SK-N-SH (cell line): ENCODE data around the gene PSME1. TPM values are rescaled to one million over a fixed set of nuclear protein-coding genes. Genes with fewer than 3 reads are reported as not detected.

ENCODE experiments used
- CTCF ChIA-PET: fragments of 300-600, 350-600 bp; formaldehyde crosslinking; extraction: SDS; loops from one replicate; lab custom pipeline; 2021; lab: Yijun Ruan, JAX
- POLR2A ChIA-PET: fragments of 350-600 bp; sonication (Branson Sonifier 250); formaldehyde crosslinking; extraction: SDS; loops from one replicate; lab custom pipeline; 2020; ENCODE audit warnings: antibody characterized with exemption, inconsistent platforms; lab: Yijun Ruan, JAX
- DNase-seq: peaks from one replicate; pipeline ENCODE4 v3.0.0; 2012
- H2AFZ ChIP-seq: fragments of 200-600 bp; sonication (generic); 2 replicates; pipeline ENCODE4 v1.8.1; 2016; ENCODE audit warnings: antibody characterized with exemption, mild to moderate bottlenecking, low read depth
- H3F3A ChIP-seq: fragments of 200-600 bp; sonication (generic); replicated peaks from 2 replicates; pipeline ENCODE3; 2016; ENCODE audit warnings: antibody characterized with exemption, mild to moderate bottlenecking; ENCODE audit not compliant: insufficient read depth
- H3K27ac ChIP-seq, 2 experiments: fragments of 200-500 bp in 1 of 2; fragments of 200-600 bp in 1 of 2; sonication (Bioruptor generic) in 1 of 2; sonication (generic), shearing (Covaris generic) in 1 of 2; 2 replicates each; pipeline versions ENCODE4 v1.5.1 to v1.6.1; 2014 to 2016; ENCODE audit warnings: low read depth in 2 of 2, inconsistent platforms in 1 of 2, low read length in 1 of 2, mild to moderate bottlenecking in 1 of 2, mixed read lengths in 1 of 2
- H3K27me3 ChIP-seq: fragments of 200-600 bp; sonication (generic), shearing (Covaris generic); 2 replicates; pipeline ENCODE4 v1.6.1; 2016; ENCODE audit warnings: mixed run types; ENCODE audit not compliant: insufficient read depth
- H3K36me3 ChIP-seq, 2 experiments: fragments of 200-500 bp in 1 of 2; fragments of 200-600 bp in 1 of 2; sonication (Bioruptor generic) in 1 of 2; sonication (generic) in 1 of 2; replicated peaks in 1 of 2; 2 replicates each; pipeline versions ENCODE3 to v1.5.1; 2014 to 2016; ENCODE audit warnings: low read length in 1 of 2, mild to moderate bottlenecking in 1 of 2; ENCODE audit not compliant: insufficient read depth in 2 of 2, control insufficient read depth in 1 of 2
- H3K4me1 ChIP-seq, 2 experiments: fragments of 200-500 bp in 1 of 2; fragments of 200-600 bp in 1 of 2; sonication (Bioruptor generic) in 1 of 2; sonication (generic), shearing (Covaris generic) in 1 of 2; 2 replicates each; pipeline versions ENCODE4 v1.5.1 to v1.6.1; 2014 to 2016; ENCODE audit warnings: low read depth in 1 of 2, low read length in 1 of 2, mixed run types in 1 of 2; ENCODE audit not compliant: insufficient read depth in 2 of 2, control insufficient read depth in 1 of 2
- H3K4me2 ChIP-seq: fragments of 200-600 bp; sonication (generic), shearing (Covaris generic); 2 replicates; pipeline ENCODE4 v1.6.1; 2017; ENCODE audit warnings: mixed run types
- H3K4me3 ChIP-seq, 2 experiments: fragments of 200-500 bp in 1 of 2; fragments of 200-600 bp in 1 of 2; sonication (Bioruptor generic) in 1 of 2; sonication (generic), shearing (Covaris generic) in 1 of 2; 2 replicates each; pipeline versions ENCODE4 v1.5.1 to v1.8.1; 2014 to 2016; ENCODE audit warnings: low read depth in 2 of 2, inconsistent platforms in 1 of 2, low read length in 1 of 2, mild to moderate bottlenecking in 1 of 2, mixed read lengths in 1 of 2, moderate library complexity in 1 of 2
- H3K79me2 ChIP-seq: fragments of 200-600 bp; sonication (generic); 2 replicates; pipeline ENCODE4 v1.8.1; 2017; ENCODE audit warnings: mild to moderate bottlenecking; ENCODE audit not compliant: insufficient read depth
- H3K9ac ChIP-seq: fragments of 200-600 bp; sonication (generic); 2 replicates; pipeline ENCODE4 v1.6.1; 2017; ENCODE audit warnings: mixed run types
- H3K9me2 ChIP-seq: fragments of 200-600 bp; sonication (generic); 2 replicates; pipeline ENCODE4 v1.6.1; 2017; ENCODE audit warnings: mixed run types
- H3K9me3 ChIP-seq: fragments of 200-600 bp; sonication (generic); 2 replicates; pipeline ENCODE4 v1.6.1; 2017; ENCODE audit warnings: mixed run types, mild to moderate bottlenecking, moderate library complexity
- H4K20me1 ChIP-seq: fragments of 200-600 bp; sonication (generic); 2 replicates; pipeline ENCODE4 v1.6.1; 2017; ENCODE audit warnings: mild to moderate bottlenecking, mixed run types; ENCODE audit not compliant: insufficient read depth
- EZH2phosphoT487 ChIP-seq: fragments of 200-600 bp; sonication (generic); IDR thresholded peaks from 2 replicates; pipeline ENCODE4 v1.6.1; 2017; ENCODE audit warnings: low read depth, mixed run types, mild to moderate bottlenecking, antibody characterized with exemption, moderate library complexity, borderline replicate concordance
- FOSL2 ChIP-seq: IDR thresholded peaks from 2 replicates; pipeline ENCODE4 v1.4.0; 2012; ENCODE audit warnings: low read depth, mild to moderate bottlenecking, moderate library complexity, borderline replicate concordance
- FOXJ3 ChIP-seq: sonication (generic); formaldehyde crosslinking; IDR thresholded peaks from 2 replicates; pipeline ENCODE4 v1.5.1; 2020; ENCODE audit warnings: mild to moderate bottlenecking, missing genetic modification reagents
- FOXM1 ChIP-seq: IDR thresholded peaks from 2 replicates; pipeline ENCODE4 v1.4.0; 2012; ENCODE audit warnings: low read depth, mild to moderate bottlenecking
- GATA2 ChIP-seq: sonication (generic); formaldehyde crosslinking; IDR thresholded peaks from 2 replicates; pipeline ENCODE4 v1.5.0; 2020; ENCODE audit warnings: mild to moderate bottlenecking, missing genetic modification reagents
- MEF2A ChIP-seq: IDR thresholded peaks from 2 replicates; pipeline ENCODE4 v1.4.0; 2012; ENCODE audit warnings: low read depth, borderline replicate concordance
- MXI1 ChIP-seq: IDR thresholded peaks from 2 replicates; pipeline ENCODE4 v1.6.1; 2012; ENCODE audit warnings: mild to moderate bottlenecking, low read depth, low read length, improper control_type of control experiment
- POLR2AphosphoS5 ChIP-seq: IDR thresholded peaks from 2 replicates; pipeline ENCODE4 v1.6.1; 2012; ENCODE audit warnings: low read depth, low read length
- RCOR1 ChIP-seq: fragments of 150-350 bp; IDR thresholded peaks from 2 replicates; pipeline ENCODE4 v1.6.1; 2017; ENCODE audit warnings: antibody characterized with exemption, low read length
- REST ChIP-seq: IDR thresholded peaks from 2 replicates; pipeline ENCODE4 v1.6.1; 2012; ENCODE audit warnings: mild to moderate bottlenecking, low read depth, low read length, moderate library complexity
- RFX5 ChIP-seq: IDR thresholded peaks from 2 replicates; pipeline ENCODE4 v1.6.1; 2012; ENCODE audit warnings: mild to moderate bottlenecking, improper control_type of control experiment, low read length
- SMC3 ChIP-seq: IDR thresholded peaks from 2 replicates; pipeline ENCODE4 v1.6.1; 2012; ENCODE audit warnings: low read depth, low read length, improper control_type of control experiment
- TCF12 ChIP-seq: IDR thresholded peaks from 2 replicates; pipeline ENCODE4 v1.4.0; 2012
- WGBS: methylation state at CpG from one replicate; pipeline ENCODE4 v1.1.6; 2017; ENCODE audit warnings: low lambda C conversion rate; 5-methylcytosine and 5-hydroxymethylcytosine counted together
- polyA plus RNA-seq, 3 experiments: library from polyadenylated mRNA; depleted of rRNA; stranded (reverse); fragments of >200 nt; gene quantifications; 2 replicates each; pipeline ENCODE4 v1.2.3, GENCODE V29; 2012
- TF ChIP-seq, protein P1 (sequence below): IDR thresholded peaks from 2 replicates; pipeline ENCODE4 v1.4.0; 2012; ENCODE audit warnings: low read depth, borderline replicate concordance
- TF ChIP-seq, protein P2 (sequence below): fragments of 200-600 bp; sonication (generic); IDR thresholded peaks from 2 replicates; pipeline ENCODE4 v1.6.1; 2017; ENCODE audit warnings: antibody characterized with exemption, mild to moderate bottlenecking, moderate library complexity
- TF ChIP-seq, protein P3 (sequence below): fragments of 150-350 bp; IDR thresholded peaks from 2 replicates; pipeline ENCODE4 v1.6.1; 2016; ENCODE audit warnings: mild to moderate bottlenecking, low read depth, low read length

Gene PSME1
- polyA plus RNA-seq, 1 of the 3 experiments (the other 2 are of a cell fraction), result 287 TPM

- Histone ChIP-seq H2AFZ (no peak overlapping the region), H3K4me3 (no peak overlapping the region), H3K4me1 (peaks cover 0 to 13% of the 10 kb centered on the region in 2 experiments; a peak in 1 of 4 replicates), H3K9ac (no peak overlapping the region), H3K79me2 (no peaks in the 10 kb centered on the region), H3K4me2 (no peak overlapping the region), H3K27me3 (no peaks in the 10 kb centered on the region), H3K9me2 (no peaks in the 10 kb centered on the region), H3F3A (peaks cover 9% of the 10 kb centered on the region), H3K27ac (no peak overlapping the region; a peak in 1 of 4 replicates), H3K36me3 (no peaks in the 10 kb centered on the region), H4K20me1 (no peaks in the 10 kb centered on the region), H3K9me3 (no peaks in the 10 kb centered on the region)
- TF ChIP-seq FOXM1, result no peak
- TF ChIP-seq MEF2A, result no peak
- no peak for TF ChIP-seq RCOR1
- TF ChIP-seq MXI1, result no peak
- no peak for TF ChIP-seq GATA2
- TF ChIP-seq FOSL2, result no peak
- TF ChIP-seq, protein P1, sequence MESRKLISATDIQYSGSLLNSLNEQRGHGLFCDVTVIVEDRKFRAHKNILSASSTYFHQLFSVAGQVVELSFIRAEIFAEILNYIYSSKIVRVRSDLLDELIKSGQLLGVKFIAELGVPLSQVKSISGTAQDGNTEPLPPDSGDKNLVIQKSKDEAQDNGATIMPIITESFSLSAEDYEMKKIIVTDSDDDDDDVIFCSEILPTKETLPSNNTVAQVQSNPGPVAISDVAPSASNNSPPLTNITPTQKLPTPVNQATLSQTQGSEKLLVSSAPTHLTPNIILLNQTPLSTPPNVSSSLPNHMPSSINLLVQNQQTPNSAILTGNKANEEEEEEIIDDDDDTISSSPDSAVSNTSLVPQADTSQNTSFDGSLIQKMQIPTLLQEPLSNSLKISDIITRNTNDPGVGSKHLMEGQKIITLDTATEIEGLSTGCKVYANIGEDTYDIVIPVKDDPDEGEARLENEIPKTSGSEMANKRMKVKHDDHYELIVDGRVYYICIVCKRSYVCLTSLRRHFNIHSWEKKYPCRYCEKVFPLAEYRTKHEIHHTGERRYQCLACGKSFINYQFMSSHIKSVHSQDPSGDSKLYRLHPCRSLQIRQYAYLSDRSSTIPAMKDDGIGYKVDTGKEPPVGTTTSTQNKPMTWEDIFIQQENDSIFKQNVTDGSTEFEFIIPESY, result no peak
- TF ChIP-seq, protein P2, sequence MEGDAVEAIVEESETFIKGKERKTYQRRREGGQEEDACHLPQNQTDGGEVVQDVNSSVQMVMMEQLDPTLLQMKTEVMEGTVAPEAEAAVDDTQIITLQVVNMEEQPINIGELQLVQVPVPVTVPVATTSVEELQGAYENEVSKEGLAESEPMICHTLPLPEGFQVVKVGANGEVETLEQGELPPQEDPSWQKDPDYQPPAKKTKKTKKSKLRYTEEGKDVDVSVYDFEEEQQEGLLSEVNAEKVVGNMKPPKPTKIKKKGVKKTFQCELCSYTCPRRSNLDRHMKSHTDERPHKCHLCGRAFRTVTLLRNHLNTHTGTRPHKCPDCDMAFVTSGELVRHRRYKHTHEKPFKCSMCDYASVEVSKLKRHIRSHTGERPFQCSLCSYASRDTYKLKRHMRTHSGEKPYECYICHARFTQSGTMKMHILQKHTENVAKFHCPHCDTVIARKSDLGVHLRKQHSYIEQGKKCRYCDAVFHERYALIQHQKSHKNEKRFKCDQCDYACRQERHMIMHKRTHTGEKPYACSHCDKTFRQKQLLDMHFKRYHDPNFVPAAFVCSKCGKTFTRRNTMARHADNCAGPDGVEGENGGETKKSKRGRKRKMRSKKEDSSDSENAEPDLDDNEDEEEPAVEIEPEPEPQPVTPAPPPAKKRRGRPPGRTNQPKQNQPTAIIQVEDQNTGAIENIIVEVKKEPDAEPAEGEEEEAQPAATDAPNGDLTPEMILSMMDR, result no peak
- no peak for TF ChIP-seq RFX5
- no peak for TF ChIP-seq SMC3
- TF ChIP-seq POLR2AphosphoS5, result no peak
- no peak for TF ChIP-seq TCF12
- no peak for TF ChIP-seq REST
- TF ChIP-seq, protein P3, sequence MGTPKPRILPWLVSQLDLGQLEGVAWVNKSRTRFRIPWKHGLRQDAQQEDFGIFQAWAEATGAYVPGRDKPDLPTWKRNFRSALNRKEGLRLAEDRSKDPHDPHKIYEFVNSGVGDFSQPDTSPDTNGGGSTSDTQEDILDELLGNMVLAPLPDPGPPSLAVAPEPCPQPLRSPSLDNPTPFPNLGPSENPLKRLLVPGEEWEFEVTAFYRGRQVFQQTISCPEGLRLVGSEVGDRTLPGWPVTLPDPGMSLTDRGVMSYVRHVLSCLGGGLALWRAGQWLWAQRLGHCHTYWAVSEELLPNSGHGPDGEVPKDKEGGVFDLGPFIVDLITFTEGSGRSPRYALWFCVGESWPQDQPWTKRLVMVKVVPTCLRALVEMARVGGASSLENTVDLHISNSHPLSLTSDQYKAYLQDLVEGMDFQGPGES, result no peak
- TF ChIP-seq EZH2phosphoT487, result no peak
- TF ChIP-seq FOXJ3 (CRISPR knock-in tag), result no peak
- DNase-seq, result peak; percentile 18
- 53% methylated on average over 5 of the region's 7 CpGs for WGBS
- POLR2A ChIA-PET, result interaction anchor here (0.7 to 2.3 kb wide), 2 partner anchors 15 to 16 kb away, joined by 3 to 6 read pairs; partner anchors contain the start of genes DCAF11 and NRL
- CTCF ChIA-PET, result interaction anchor here (1.5 to 1.6 kb wide), 2 partner anchors 20 to 72 kb away, joined by 3 to 6 read pairs; no protein-coding TSS in a partner anchor
Observed at GRCh38 chr14:24130717-24131548, 5.1 kb upstream of the PSME1 start.
